OCI-LY7 (cell line): ENCODE results near the gene LYZL1. TPM values are rescaled to one million over a fixed set of nuclear protein-coding genes. Genes with fewer than 3 reads are reported as not detected.
A peak's percentile ranks its signal among the peaks of the same experiment; 100 is the strongest.

ENCODE experiments used
- BruUV-seq: library from RNA; stranded (reverse); fragments of 400-500 nt; replicated peaks from 2 replicates; lab custom pipeline; 2021; lab: Mats Ljungman, UMichigan
- CTCF ChIA-PET: fragments of 300-600 bp; sonication (Branson Sonifier 250); formaldehyde crosslinking; loops from one replicate; lab custom pipeline; 2022; ENCODE audit warnings: antibody characterized with exemption; ENCODE audit not compliant: unreplicated experiment; lab: Charles Lee
- POLR2A ChIA-PET: fragments of 300-600 bp; sonication (Branson Sonifier 250); formaldehyde crosslinking; loops from one replicate; lab custom pipeline; 2022; ENCODE audit warnings: antibody characterized with exemption; lab: Charles Lee
- DNase-seq: peaks from one replicate; pipeline ENCODE4 v3.0.0-alpha.2; 2015; ENCODE audit warnings: low spot score
- H2AFZ ChIP-seq: fragments of 200-600 bp; sonication (generic), shearing (Covaris generic); 2 replicates; pipeline ENCODE4 v1.6.1; 2014; ENCODE audit warnings: mild to moderate bottlenecking, antibody characterized with exemption, low read length, moderate library complexity
- H3K27ac ChIP-seq: fragments of 200-600 bp; sonication (generic); 2 replicates; pipeline ENCODE4 v1.5.1; 2014; ENCODE audit warnings: mixed run types, low read depth, mild to moderate bottlenecking, moderate library complexity, low read length, inconsistent platforms; ENCODE audit not compliant: poor library complexity, severe bottlenecking
- H3K36me3 ChIP-seq: fragments of 200-600 bp; sonication (generic); 2 replicates; pipeline ENCODE4 v1.6.1; 2014; ENCODE audit warnings: mild to moderate bottlenecking, antibody characterized with exemption, low read length, moderate library complexity, mixed read lengths; ENCODE audit not compliant: insufficient read depth
- H3K4me1 ChIP-seq: fragments of 200-600 bp; sonication (generic); 2 replicates; pipeline ENCODE4 v1.5.1; 2014; ENCODE audit warnings: mild to moderate bottlenecking, low read length; ENCODE audit not compliant: insufficient read depth, poor library complexity, severe bottlenecking
- H3K4me2 ChIP-seq: fragments of 200-600 bp; sonication (generic); 2 replicates; pipeline ENCODE4 v1.6.1; 2014; ENCODE audit warnings: mild to moderate bottlenecking, low read length
- H3K4me3 ChIP-seq: fragments of 200-600 bp; sonication (generic); 2 replicates; pipeline ENCODE4 v1.5.1; 2014; ENCODE audit warnings: mild to moderate bottlenecking, low read depth, low read length; ENCODE audit not compliant: poor library complexity, severe bottlenecking
- H3K79me2 ChIP-seq: fragments of 200-600 bp; sonication (generic); 2 replicates; pipeline ENCODE4 v1.6.1; 2016; ENCODE audit warnings: low read depth, mild to moderate bottlenecking, low read length, moderate library complexity, mixed read lengths; ENCODE audit not compliant: insufficient read depth
- H3K9me2 ChIP-seq: fragments of 200-600 bp; sonication (generic); 2 replicates; pipeline ENCODE4 v1.6.1; 2016; ENCODE audit warnings: mild to moderate bottlenecking, low read length, mixed read lengths; ENCODE audit not compliant: insufficient read depth
- H3K9me3 ChIP-seq: fragments of 200-600 bp; sonication (generic); 2 replicates; pipeline ENCODE4 v1.6.1; 2014; ENCODE audit warnings: mild to moderate bottlenecking, mixed run types, low read length, mixed read lengths
- H4K20me1 ChIP-seq: fragments of 200-600 bp; sonication (generic); 2 replicates; pipeline ENCODE4 v1.6.1; 2014; ENCODE audit warnings: mild to moderate bottlenecking, antibody characterized with exemption, low read length, moderate library complexity, mixed read lengths; ENCODE audit not compliant: insufficient read depth
- EZH2phosphoT487 ChIP-seq: fragments of 200-600 bp; sonication (generic); IDR thresholded peaks from 2 replicates; pipeline ENCODE4 v1.6.1; 2018; ENCODE audit warnings: low read depth, borderline replicate concordance, mild to moderate bottlenecking, mixed run types, antibody characterized with exemption, low read length, moderate library complexity, mixed read lengths
- intact Hi-C: fragments of 100-400 bp; cut with micrococcal nuclease; formaldehyde crosslinking; loops from one replicate; pipeline ENCODE4 v1.10.0; 2022; ENCODE audit not compliant: unreplicated experiment
- total RNA-seq, 2 experiments: library from RNA; depleted of rRNA in 1 of 2; stranded (reverse); fragments of >200 nt in 1 of 2; shearing (Covaris generic) in 1 of 2; gene quantifications; 2 replicates each; pipeline ENCODE4 v1.2.3, GENCODE V29; 2014 to 2022
- TF ChIP-seq, protein P1 (sequence below): fragments of 200-600 bp; sonication (generic); conservative IDR thresholded peaks from 2 replicates; pipeline ENCODE4 v1.5.1; 2014; ENCODE audit warnings: mild to moderate bottlenecking, antibody characterized with exemption, low read length, moderate library complexity, mixed read lengths

Gene LYZL1
- total RNA-seq, 2 experiments from 2014 or later = not detected

DNA sequence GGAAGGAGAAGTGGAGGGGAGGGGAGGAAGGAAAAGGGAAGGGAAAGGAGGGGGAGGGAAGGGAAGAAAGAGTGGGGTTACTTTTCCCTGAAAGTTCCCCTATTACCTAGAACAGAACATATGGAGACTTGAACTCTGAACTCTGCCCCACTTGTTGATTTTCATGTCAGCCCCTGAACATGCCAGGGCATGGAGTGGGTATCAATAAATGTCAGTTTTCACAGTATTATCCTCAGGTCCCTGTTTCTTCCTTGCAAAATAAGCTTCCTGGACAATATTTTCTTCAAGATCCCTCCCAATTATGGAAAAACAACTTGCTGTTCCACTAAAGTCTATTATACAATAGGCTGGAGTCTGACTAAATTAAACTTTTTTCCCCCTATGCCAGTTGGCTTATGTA is 46.9 kb upstream of the LYZL1 start:
- no TSS peak for BruUV-seq
- Histone ChIP-seq H2AFZ (no peak overlapping the region), H3K27ac (no peak overlapping the region), H3K4me1 (no peaks in the 10 kb centered on the region), H3K79me2 (no peaks in the 10 kb centered on the region), H4K20me1 (no peaks in the 10 kb centered on the region), H3K36me3 (no peaks in the 10 kb centered on the region), H3K4me2 (no peak overlapping the region), H3K4me3 (no peak overlapping the region), H3K9me3 (no peaks in the 10 kb centered on the region), H3K9me2 (no peaks in the 10 kb centered on the region)
- DNase-seq = no peak
- no peak for TF ChIP-seq EZH2phosphoT487
- TF ChIP-seq, protein P1, sequence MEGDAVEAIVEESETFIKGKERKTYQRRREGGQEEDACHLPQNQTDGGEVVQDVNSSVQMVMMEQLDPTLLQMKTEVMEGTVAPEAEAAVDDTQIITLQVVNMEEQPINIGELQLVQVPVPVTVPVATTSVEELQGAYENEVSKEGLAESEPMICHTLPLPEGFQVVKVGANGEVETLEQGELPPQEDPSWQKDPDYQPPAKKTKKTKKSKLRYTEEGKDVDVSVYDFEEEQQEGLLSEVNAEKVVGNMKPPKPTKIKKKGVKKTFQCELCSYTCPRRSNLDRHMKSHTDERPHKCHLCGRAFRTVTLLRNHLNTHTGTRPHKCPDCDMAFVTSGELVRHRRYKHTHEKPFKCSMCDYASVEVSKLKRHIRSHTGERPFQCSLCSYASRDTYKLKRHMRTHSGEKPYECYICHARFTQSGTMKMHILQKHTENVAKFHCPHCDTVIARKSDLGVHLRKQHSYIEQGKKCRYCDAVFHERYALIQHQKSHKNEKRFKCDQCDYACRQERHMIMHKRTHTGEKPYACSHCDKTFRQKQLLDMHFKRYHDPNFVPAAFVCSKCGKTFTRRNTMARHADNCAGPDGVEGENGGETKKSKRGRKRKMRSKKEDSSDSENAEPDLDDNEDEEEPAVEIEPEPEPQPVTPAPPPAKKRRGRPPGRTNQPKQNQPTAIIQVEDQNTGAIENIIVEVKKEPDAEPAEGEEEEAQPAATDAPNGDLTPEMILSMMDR = no peak
- intact Hi-C loops = no loop called here
- CTCF ChIA-PET = interaction anchor here (0.6 kb wide), 1 partner anchor 12 kb away, joined by 3 read pairs; no protein-coding TSS in a partner anchor
- POLR2A ChIA-PET = no interaction called here

DNA sequence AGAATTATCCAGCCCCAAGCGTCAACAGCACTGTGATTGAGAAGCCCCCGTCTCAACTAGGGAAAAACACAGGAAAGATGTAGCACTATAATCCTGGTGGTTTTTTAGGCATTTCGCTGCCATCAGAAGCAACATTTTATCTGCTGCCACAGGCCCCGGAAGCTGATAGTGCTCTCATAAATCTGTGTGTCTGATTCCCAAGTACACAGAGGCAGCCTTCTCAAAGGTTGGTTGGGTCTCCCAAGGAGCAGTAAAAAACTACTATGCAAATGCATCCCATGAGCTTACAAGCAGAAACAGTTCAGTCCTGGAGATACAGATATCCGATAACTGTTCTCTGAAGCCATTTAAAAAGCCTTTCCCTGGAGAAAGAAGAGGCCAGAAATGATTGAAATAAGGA is 45.8 kb upstream of the LYZL1 start:
- no peaks in the 10 kb centered on the region for H3K79me2 ChIP-seq
- no peak for DNase-seq
- H4K20me1 ChIP-seq = no peaks in the 10 kb centered on the region
- CTCF ChIA-PET = no interaction called here
- no peaks in the 10 kb centered on the region for H3K4me1 ChIP-seq
- no peaks in the 10 kb centered on the region for H3K36me3 ChIP-seq
- H3K9me3 ChIP-seq = no peaks in the 10 kb centered on the region
- H3K4me3 ChIP-seq = no peak overlapping the region
- H3K9me2 ChIP-seq = no peaks in the 10 kb centered on the region
- H2AFZ ChIP-seq = no peak overlapping the region
- H3K27ac ChIP-seq = no peak overlapping the region
- H3K4me2 ChIP-seq = no peak overlapping the region
- TF ChIP-seq, protein P1 = no peak
- TF ChIP-seq EZH2phosphoT487 = no peak
- POLR2A ChIA-PET = no interaction called here
- intact Hi-C loops = no loop called here
- BruUV-seq = no TSS peak

DNA sequence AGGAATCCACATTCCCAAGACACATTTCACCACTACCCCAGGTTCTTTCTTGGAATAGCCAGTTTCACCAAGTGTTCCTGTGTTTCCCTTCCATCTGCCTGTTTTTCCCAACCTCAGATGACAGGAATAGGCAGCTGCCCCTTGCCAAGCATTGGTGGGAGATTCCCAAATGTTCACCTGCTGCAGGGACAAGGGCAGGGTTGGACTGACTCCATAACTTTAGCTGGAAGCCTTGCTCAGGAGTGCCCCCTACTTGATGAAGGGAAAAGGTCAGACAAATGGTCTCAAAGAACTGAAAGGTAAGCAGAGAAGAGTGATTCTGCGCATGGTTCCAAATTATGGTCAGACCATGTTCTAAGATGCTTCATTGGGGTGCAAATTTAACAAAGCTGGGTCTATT is 45.1 kb upstream of the LYZL1 start:
- no peaks in the 10 kb centered on the region for H4K20me1 ChIP-seq
- no peak overlapping the region for H2AFZ ChIP-seq
- H3K4me2 ChIP-seq = no peak overlapping the region
- ChIA-PET POLR2A (no interaction called here), CTCF (no interaction called here)
- no peak overlapping the region for H3K4me3 ChIP-seq
- intact Hi-C loops = no loop called here
- no peak for DNase-seq
- no peaks in the 10 kb centered on the region for H3K79me2 ChIP-seq
- no peaks in the 10 kb centered on the region for H3K4me1 ChIP-seq
- TF ChIP-seq, protein P1 = peak; percentile 62
- TF ChIP-seq EZH2phosphoT487 = no peak
- no TSS peak for BruUV-seq
- H3K9me3 ChIP-seq = no peaks in the 10 kb centered on the region
- H3K9me2 ChIP-seq = no peaks in the 10 kb centered on the region
- no peaks in the 10 kb centered on the region for H3K36me3 ChIP-seq
- no peak overlapping the region for H3K27ac ChIP-seq
